ENCODE measurements around the gene HAPLN1.

Gene HAPLN1

GRCh38 chr5:83718936-83719495 is 1.6 kb downstream of the HAPLN1 start:
- H3K4me3 ChIP-seq (ENCODE audit: low read length), result no peak overlapping the region
- no peaks in the 10 kb centered on the region for H3K9me2 ChIP-seq (replicated peaks; ENCODE audit: insufficient read depth, low read length)
- H3K27me3 ChIP-seq (replicated peaks; ENCODE audit: insufficient read depth, low read length), result no peaks in the 10 kb centered on the region
- H3F3A ChIP-seq (ENCODE audit: insufficient read depth, low read length), result no peaks in the 10 kb centered on the region
- no peak overlapping the region for H3K9ac ChIP-seq (ENCODE audit: low read length)
- no peaks in the 10 kb centered on the region for H3K9me3 ChIP-seq (replicated peaks; ENCODE audit: insufficient read depth, low read length)
- H3K79me2 ChIP-seq (ENCODE audit: low read length), result no peaks in the 10 kb centered on the region
- DNase-seq, result no peak
- peaks cover 5% of the 10 kb centered on the region; the same call in 1 of the 2 replicates for H3K4me1 ChIP-seq (ENCODE audit: low read length)
- no peaks in the 10 kb centered on the region for H4K20me1 ChIP-seq (ENCODE audit: insufficient read depth, low read length)
- no peak overlapping the region for H2AFZ ChIP-seq (ENCODE audit: low read length)
- H3K4me2 ChIP-seq (ENCODE audit: low read depth, low read length), result no peak overlapping the region
- no peak for TF ChIP-seq EZH2phosphoT487 (IDR thresholded peaks at IDR 0.05; ENCODE audit: low read length)
- no peak for TF ChIP-seq EZH2 (optimal IDR thresholded peaks at IDR 0.05; ENCODE audit: low read depth, low read length)
- TF ChIP-seq CTCF (IDR thresholded peaks at IDR 0.05; ENCODE audit: low read length), result no peak
- H3K27ac ChIP-seq (ENCODE audit: low read length), result no peak overlapping the region
- no peaks in the 10 kb centered on the region for H3K36me3 ChIP-seq (replicated peaks; ENCODE audit: insufficient read depth, low read length)

GRCh38 chr5:83718195-83718825 is 2.3 kb downstream of the HAPLN1 start:
- Histone ChIP-seq H3K9ac (ENCODE audit: low read length) (no peak overlapping the region), H3K9me2 (replicated peaks; ENCODE audit: insufficient read depth, low read length) (no peaks in the 10 kb centered on the region), H3K4me3 (ENCODE audit: low read length) (no peak overlapping the region), H3F3A (ENCODE audit: insufficient read depth, low read length) (no peaks in the 10 kb centered on the region), H3K27ac (ENCODE audit: low read length) (no peak overlapping the region), H3K79me2 (ENCODE audit: low read length) (no peaks in the 10 kb centered on the region), H3K36me3 (replicated peaks; ENCODE audit: insufficient read depth, low read length) (no peaks in the 10 kb centered on the region), H3K9me3 (replicated peaks; ENCODE audit: insufficient read depth, low read length) (no peaks in the 10 kb centered on the region), H3K4me2 (ENCODE audit: low read depth, low read length) (no peak overlapping the region), H3K4me1 (ENCODE audit: low read length) (peaks cover 3% of the 10 kb centered on the region; the same call in 1 of the 2 replicates), H4K20me1 (ENCODE audit: insufficient read depth, low read length) (no peaks in the 10 kb centered on the region), H2AFZ (ENCODE audit: low read length) (no peak overlapping the region), H3K27me3 (replicated peaks; ENCODE audit: insufficient read depth, low read length) (no peaks in the 10 kb centered on the region)
- DNase-seq, result peak; percentile 69
- TF ChIP-seq EZH2 (optimal IDR thresholded peaks at IDR 0.05; ENCODE audit: low read depth, low read length) (no peak), CTCF (IDR thresholded peaks at IDR 0.05; ENCODE audit: low read length) (peak; percentile 82)

GRCh38 chr5:83715236-83716065 is 5.2 kb downstream of the HAPLN1 start:
- Histone ChIP-seq H3K27ac (ENCODE audit: low read length) (no peak overlapping the region), H2AFZ (ENCODE audit: low read length) (no peak overlapping the region), H3K4me1 (ENCODE audit: low read length) (no peaks in the 10 kb centered on the region), H3K4me3 (ENCODE audit: low read length) (no peak overlapping the region), H4K20me1 (ENCODE audit: insufficient read depth, low read length) (no peaks in the 10 kb centered on the region), H3K27me3 (replicated peaks; ENCODE audit: insufficient read depth, low read length) (no peaks in the 10 kb centered on the region), H3K4me2 (ENCODE audit: low read depth, low read length) (no peak overlapping the region), H3K9ac (ENCODE audit: low read length) (no peak overlapping the region), H3K9me3 (replicated peaks; ENCODE audit: insufficient read depth, low read length) (no peaks in the 10 kb centered on the region), H3K9me2 (replicated peaks; ENCODE audit: insufficient read depth, low read length) (no peaks in the 10 kb centered on the region), H3K36me3 (replicated peaks; ENCODE audit: insufficient read depth, low read length) (no peaks in the 10 kb centered on the region), H3K79me2 (ENCODE audit: low read length) (no peaks in the 10 kb centered on the region), H3F3A (ENCODE audit: insufficient read depth, low read length) (no peaks in the 10 kb centered on the region)
- DNase-seq, result no peak
- TF ChIP-seq EZH2 (optimal IDR thresholded peaks at IDR 0.05; ENCODE audit: low read depth, low read length) (no peak), CTCF (IDR thresholded peaks at IDR 0.05; ENCODE audit: low read length) (no peak), EZH2phosphoT487 (IDR thresholded peaks at IDR 0.05; ENCODE audit: low read length) (no peak)
